Measurements from ENCODE around the gene TWIST2. TPM values are rescaled to one million over a fixed set of nuclear protein-coding genes. Genes with fewer than 3 reads are reported as not detected.

Gene TWIST2
- polyA plus RNA-seq, 5 donors: 4.0 to 6.7 (median 4.6) TPM

DNA sequence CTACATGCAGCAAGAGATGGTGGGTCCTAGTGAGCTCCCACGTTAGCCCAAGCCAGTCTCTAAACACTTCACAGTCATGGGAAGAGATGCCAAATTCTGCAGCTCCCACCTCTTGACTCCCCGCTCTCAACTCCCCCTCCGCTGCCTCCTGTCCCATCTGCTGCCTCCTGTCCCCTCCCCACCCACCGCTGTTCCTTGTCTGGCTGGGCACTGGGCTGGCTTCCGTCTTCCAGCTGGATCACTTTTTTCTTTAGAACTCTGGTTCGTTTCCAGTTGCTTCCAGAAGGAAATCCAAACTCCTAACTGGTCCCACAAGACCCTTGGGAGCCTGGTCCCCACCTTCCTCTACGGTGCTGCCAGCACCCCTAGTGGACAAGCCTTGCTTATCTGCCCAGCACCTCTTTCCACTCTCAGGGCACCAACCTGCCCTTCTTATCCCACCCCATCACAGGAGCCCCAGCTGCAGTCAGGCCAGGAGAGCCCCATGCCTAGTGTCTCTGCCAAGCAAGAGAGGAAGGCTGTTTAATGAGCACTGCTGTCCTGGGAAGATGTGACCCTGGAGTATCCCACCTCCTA is 12.1 kb upstream of the TWIST2 start:
- DNase-seq: no peak

DNA sequence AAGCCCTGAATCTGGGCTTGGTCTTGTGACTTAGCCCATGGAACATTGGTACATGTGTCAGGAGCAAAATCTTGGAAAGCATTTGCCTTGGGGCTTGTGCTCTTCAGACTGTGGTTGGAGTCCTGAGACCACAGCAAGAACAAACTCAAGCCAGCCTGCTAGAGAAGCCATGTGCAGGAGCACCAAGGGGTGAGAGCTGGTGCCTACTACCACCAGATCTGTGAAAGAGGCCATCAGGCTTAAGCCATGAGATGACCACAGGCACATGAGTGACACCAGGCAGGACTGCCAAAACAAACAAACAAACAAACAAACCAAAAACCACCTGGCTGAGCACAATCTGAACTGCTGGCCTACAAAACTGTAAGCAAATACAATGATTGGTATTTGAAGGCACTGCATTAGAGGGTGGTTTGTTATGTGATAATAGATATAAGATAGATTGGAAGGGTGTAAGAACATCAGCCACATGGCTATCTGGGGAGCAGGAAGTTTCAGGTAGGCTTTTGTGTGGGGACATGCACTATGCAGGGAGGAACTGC is 9.0 kb upstream of the TWIST2 start:
- DNase-seq: no peak

DNA sequence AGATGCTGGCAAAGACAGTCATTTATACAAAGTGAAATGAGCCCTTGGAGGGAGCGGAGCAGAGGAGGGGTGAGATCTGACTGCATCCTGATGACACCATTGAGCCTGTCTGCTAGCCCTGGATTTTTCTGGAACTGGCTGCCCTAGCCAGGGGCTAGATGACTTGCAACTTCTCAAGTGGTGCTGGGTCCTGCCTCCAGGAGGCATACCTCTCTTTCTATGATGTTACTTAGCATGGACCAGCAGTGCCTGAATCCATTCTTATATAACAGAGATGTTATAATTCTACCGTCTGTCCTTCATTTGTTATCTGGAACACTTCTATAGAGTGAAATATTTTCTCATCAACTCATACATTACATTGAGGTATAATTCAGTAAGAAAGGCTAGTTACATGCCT is 8.5 kb upstream of the TWIST2 start:
- no peak for DNase-seq

DNA sequence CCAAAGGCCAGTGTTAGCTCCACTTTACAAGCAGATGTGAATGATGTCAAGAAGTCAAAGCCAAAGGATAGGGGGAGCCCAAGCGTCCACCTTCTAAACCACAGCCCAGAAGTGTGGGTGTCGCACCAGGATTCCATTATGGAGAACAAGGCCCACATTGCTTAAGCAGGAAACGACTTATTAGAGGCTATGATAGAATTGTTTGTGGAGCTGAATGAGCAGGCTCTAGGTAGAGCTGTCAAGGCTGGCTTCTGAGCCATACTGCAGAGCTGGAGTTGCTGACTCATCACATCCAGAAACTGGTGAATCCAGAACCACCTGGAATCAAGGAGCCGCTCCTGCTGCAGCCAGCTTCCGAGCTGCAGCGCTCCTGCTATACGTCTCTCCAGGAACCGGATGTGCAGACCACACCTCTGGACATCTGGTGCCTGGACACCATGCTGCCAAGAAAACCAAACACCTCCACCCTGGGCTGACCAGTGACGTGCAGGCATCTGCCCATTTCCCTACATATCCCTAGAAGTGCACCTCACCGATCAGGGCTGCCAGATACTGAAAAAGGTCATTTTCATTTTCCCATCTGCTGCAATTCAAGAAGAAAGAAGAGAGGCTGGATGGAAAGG is 6.2 kb upstream of the TWIST2 start:
- no peak for DNase-seq

DNA sequence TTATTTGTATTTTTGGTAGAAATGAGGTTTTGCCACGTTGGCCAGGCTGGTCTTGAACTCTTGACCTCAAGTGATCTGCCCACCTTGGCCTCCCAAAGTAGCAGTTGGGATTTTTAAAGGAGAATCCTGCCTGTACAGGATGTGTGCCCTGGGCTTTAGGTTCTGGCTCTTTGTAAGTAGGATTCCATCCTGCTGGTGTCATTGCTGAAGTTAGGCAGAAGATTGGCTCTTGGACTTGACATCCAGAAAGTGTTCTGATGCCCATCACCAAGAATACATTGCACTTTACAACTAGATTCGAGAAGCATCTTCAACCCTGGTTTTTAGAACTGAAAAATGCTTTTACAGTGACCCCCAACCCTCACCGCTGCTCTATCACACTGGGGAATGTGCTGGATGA is 4.4 kb upstream of the TWIST2 start:
- no peak for DNase-seq

DNA sequence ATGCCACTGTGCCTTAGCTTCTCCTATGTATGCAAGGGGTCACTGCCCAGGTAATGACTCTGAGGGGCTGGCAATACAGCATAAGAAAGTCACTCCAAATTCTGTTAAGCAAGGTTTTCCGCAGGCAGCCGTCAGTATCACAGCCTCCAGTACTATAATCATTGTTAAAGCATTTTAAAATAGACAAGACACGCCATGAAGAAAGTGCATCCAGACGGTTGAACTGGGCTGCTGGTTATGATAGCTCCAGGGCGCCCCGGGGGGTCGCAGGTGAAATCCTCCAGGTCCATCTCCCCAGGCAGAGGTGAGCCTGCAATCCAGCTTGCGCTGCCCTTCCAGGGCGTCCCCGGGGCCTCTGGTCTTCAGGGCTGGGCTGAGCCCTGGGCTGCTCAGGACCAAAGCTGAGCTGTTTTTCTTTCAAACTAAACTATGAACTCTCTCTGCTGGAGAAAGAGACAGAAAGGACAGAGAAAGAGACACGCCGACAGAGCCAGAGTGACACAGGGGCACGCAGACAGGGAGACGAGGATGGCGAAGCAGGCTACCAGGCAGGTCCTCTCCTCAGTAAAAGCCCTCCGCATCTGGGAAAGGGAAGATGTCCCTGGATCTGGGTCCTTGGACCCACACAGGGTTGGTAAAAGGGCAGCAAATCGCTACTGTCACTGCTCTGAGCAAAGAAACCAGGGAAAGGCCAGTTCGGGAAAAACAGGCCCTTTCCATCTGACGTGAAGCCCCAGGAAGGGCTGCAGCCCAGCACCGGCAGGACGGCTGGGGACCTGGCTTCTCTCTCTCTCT is 2.1 kb upstream of the TWIST2 start:
- no peak for DNase-seq

DNA sequence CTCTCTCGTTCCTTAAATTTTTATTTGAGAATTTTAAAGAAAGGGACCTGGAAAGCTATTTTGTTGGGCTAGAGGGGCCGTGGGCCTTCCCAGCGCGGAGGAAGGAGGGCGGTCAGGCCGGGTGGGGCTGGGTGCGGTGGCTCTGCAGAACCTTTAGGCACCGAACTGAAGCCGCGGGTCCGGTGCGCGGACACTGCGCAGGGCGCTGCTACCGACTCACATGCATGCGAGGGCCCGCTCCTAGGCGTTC is 1.6 kb upstream of the TWIST2 start:
- no peak for DNase-seq

DNA sequence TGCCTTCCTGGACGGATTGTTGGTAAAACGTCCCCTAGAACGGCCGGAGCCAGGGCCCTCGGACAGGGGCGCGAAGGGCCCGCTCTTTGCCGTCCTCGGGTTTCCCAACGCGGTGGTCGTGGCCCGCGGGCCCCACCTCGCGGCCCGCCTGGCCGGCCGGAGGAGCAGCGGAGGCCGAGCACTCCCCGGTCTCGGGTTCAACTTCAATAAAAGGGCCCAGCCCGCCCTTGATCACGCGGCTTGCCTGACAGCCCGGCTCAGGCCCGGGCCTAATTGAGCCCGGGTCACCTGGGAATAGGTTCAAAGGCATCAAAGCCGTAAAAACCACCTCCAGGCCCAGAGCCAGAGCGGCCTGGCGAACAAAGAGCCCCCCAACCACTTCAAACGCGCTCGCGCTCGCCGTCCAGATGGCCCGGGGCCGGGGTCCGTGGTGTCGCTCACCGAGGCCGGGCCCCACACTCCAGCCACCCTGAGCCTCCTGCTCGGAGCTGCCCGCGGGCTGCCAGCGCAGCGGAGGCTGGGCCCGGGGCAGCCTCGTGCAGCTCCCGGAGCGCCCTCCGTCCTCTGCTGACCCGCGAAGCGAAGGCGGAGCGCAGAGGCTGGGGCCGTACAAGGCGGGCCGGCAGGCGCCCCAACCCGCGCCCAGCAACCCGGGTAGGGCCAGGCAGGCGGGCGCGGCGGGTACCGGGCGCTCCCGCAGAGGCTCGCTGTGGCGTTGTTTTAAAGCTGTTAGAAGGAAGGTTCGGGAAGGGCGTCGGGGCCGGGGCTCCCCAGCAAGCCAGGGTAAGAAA is 1.1 kb upstream of the TWIST2 start:
- no peak for DNase-seq

DNA sequence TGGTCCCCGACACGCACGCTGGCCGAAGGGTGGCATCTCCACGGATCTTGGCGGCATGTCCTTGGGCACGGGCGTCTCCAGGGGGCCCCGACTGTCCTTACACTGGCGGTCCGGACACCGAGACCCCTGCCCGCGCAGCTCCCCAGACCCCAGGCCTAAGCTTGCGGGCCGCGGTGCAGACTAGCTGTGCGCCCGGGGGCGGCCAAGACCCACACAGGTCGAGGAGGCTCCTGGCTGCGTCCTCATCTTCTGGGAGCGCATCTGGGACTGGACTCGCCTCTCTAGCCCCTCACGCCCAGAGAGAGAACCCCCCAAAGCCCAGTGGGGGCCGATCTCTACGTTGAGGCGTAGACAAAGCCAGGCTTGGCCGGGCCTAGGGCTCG is 475 bp upstream of the TWIST2 start:
- DNase-seq: no peak

DNA sequence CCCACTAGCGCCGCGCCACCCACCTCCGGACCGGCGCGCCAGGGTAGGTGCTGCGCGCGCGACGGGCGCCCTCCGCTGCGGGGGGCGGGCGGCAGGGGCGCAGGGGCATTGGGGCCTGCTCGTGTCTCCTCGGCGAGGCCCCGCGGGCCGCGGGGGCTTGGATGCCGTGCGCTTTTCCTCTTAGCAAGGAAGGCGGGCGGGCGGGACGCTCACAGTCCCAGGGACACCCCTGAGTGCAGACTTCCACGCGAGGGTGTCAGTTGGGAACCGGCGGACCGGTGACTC is 748 bp downstream of the TWIST2 start:
- no peak for DNase-seq

DNA sequence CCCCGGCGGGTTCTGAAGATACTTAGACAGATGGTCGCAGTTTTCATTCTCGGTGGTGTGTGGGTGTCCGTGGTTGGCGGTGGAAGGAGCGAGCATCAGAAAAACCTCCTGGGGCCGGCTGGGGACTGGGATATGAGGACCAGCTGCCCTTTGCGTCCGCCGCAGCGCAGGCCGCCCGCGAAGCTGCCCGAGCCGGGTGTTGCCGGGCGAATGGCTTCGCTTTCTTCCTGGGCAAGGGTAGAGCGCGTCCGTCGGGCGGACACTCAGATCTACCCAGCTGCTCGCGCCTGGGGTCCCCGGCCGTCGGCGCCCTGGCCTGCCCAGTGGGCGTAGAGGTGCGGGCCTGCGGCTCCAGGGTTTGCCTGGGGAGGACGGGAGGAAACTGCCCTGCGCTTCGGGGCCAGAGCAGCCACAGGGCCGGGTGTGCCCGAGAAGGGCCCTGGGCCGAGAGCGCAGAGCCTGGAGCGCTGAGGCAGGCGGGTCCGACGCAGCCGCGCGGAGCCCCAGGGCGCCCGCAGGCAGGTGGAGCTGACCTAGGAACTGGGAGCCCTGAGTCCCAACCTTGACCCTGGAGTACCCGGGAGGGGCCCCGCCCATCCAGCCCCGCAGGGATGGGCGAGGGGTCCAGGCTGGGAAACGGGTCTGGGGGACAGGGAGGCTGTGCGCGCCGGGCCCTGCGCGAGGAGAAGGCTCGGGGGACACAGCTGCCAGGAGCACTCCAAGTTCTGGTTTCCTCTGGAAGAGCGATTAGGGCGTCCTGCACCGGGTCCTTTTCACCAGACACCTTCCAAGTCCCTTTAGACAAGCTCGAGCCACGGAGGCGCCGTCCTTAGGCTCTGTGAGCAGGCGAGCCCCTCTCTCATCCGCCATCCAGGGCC is 1.3 kb downstream of the TWIST2 start:
- peak; percentile 20 to 33 for DNase-seq

DNA sequence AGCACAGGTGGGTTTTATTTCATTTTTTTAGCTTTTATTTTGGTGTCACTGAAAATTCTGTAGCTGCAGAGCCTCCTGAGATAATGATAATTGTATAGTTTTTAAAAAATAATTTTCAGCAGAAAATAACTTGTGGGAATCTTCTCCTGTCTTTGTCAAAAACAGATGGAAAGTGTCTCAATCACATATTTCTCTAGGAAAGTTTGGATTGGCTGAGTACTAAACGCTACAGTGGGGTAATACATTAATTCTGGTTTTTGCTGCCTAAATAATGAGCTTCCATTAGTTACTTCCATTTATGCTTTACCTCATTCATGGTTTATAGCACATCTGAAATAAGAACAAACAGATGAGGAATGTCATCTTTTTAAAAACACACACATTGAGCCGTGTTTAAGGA is 2.2 kb downstream of the TWIST2 start:
- DNase-seq: peak; percentile 65 to 72

DNA sequence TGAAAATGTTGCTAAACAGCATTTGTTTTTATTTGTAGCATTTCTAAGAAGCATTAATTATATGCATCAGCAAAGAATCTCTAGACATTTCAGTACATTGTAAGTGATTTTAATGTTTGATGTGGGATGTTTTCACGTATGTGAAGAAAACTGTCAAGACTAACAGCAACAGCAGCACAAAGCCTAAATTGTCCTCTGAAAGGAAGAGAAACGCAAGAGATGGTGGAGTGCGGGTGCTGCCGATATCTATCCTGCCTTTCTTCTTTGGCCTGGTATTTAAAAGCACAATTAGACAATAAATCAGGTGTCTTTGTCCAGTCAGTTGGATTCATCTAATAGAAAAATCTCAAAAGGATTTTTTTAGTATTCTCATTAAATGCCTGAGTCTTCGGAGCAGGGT is 3.1 kb downstream of the TWIST2 start:
- DNase-seq: no peak

DNA sequence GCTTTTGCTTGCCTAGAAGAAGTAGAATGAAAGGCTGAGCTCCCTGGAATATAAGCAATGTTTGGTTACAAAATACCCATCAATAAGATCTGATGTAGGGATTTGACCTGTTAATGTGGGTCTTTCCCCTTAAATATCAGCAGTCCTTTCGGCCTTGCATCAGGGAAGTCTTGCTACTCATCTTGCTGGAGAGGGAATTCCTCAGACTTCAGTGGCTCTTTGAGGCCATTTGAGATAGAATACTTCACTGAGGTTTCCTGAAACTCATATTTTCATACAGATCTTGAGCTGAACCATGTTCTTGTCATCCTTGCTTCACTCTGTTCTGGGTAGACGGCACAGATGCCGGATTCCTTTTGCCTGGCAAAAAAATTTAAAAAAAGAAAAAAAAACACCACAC is 3.9 kb downstream of the TWIST2 start:
- DNase-seq: no peak

DNA sequence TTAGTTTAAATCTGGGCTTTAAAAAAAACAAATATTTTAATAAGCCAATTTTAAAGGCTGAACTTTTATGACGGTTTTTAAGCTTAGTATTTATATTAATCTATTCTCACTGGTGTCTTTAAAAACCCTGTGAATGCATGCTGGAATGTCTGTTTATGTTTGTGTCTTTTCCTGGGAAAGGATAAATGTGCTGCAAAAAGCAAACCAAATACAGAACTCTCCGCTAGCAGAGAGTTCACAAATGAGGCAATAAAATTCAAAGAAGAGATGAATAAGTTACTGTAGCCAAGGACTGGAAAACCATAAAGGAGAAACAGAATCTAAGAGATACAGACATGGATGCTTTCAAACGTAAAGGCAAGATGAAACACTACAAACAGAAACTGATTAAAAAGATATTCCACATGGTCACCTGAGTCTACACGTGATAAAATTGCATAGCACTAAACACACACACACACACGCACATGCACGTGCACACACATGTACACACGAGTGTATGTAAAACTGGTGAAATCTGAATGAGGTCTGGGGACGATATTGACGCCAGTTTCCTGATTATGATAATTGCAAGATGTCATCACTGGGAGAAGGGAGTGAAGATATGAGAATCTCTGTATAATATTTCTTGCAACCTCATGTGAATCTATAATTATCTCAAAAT is 4.5 kb downstream of the TWIST2 start:
- no peak for DNase-seq

DNA sequence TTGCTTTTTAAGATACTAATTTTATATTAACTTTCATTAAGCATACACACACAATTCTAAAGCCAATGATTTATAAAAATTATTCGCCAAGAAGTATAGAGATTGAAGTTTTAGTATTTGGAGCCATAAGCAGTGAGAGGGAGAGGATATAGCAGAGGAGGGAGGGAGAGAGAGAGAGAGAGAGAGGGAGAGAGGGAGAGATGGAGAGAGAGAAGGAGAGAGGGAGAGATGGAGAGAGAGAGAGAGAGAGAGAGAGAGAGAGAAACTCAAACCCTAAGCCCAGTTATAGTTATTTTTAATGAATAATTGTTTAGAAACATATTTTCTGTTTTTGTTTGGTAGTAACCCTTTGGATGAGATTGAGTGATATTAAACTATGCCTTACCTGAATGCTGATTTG is 5.3 kb downstream of the TWIST2 start:
- DNase-seq: no peak

DNA sequence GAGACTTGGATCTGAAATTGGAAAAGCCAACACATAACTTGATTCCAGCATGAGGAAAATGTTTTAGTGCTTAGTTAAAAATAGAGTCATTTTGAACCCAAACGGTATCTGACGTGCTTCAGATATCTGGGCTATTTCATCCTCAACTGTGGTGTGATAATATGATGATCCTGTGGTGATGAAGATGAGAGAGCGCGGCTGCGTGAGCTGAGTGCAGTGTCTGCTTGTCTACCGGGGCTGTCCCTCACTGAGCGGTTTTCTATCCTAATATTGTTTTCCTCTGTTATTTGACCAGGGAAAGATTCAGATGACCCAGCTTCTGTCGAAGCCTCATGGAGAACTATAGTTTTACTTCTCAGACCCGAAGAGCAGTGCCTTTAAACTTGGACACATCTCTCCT is 5.8 kb downstream of the TWIST2 start:
- no peak for DNase-seq

DNA sequence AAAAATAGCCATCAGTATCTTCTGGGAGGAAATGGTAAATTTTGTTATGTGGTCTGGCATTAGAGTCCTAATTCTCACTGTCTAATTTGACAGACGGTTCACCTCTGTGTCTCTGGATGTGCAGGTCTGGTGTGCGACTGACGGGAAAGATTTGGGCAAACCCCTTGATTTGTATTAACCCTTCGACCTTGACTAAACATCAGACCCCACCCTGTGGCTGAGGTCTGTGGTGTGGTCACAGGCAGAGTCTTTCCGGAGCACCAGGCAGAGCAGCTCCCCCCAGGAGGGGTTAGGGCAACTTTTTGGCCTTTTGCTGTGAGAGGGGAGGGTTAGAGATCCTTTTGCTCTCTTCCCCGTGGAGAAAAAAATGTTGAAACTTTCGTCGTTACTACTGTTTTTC is 6.4 kb downstream of the TWIST2 start:
- no peak for DNase-seq

DNA sequence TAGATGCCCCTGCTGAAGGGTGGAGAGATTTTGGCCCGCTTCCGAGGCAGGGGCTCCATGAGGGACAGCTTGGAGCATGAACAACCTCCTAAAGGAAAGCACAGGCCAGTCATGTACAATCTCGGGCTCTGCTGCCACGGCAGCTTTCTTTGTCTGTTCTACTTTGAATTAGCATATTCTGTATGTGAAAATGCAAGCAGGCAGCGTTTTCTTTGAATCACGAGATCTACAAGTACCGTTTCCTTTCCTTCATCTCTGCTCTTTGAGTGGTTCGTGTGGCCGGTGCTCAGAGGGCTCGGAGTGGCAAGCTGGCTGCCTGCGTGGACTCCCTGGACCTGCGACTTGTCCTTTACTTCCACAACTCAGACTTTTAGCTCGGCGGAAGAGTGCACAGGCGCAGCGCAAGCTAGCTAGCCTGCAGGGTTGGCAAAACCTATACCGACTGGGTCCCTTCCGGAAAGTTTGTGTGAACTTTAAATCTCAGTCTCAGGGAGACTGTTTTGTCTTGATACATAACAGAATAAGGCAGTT is 6.9 kb downstream of the TWIST2 start:
- DNase-seq: no peak

DNA sequence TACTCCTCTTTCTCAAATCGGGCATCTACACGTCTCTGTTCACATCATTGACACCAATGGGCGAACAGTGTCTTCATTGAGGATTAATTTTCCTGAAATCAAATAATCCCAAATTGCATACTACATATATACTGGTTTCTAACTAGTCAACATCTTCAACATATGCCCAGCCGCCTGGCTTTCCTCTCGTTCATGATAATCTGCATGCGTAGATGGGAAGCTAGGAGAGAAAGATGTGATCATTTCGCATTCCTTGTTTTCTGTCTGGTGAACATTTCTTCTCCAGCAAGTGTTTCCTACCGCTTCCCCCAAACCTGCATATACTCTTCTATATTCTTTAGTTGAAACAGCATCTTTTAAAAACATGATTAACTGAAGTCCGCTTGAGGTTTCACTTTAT is 7.4 kb downstream of the TWIST2 start:
- DNase-seq: no peak
